ENCODE data around the gene NFXL1.

- TF ChIP-seq CTCF (IDR thresholded peaks at IDR 0.05) (no peak), POLR2A (IDR thresholded peaks at IDR 0.05) (no peak)
Measured at GRCh38 chr4:47848041-47848440, 66.3 kb downstream of the NFXL1 start.

Measured in body of pancreas (tissue), 4 donors.